DND-41 (cell line): ENCODE data around the gene VAPA.

Source experiments
- ATAC-seq: fragments of 200-7000 bp; cut with Tn5 transposase; 3 replicates; pipeline ENCODE4 v1.9.1; 2021; ENCODE audit warnings: low read depth; ENCODE audit not compliant: insufficient read depth
- DNase-seq: peaks from one replicate; pipeline ENCODE4 v3.0.0-alpha.2; 2020
- H2AFZ ChIP-seq: 2 replicates; pipeline ENCODE4 v1.6.0; 2012; ENCODE audit warnings: low read depth, low read length
- H3K27ac ChIP-seq: 2 replicates; pipeline ENCODE4 v1.5.1; 2012; ENCODE audit warnings: low read length, inconsistent platforms
- H3K27me3 ChIP-seq: fragments of 200-600 bp; sonication (generic); 2 replicates; pipeline ENCODE4 v1.6.0; 2012; ENCODE audit warnings: low read length, mild to moderate bottlenecking, inconsistent platforms; ENCODE audit not compliant: insufficient read depth, poor library complexity
- H3K36me3 ChIP-seq: 2 replicates; pipeline ENCODE4 v1.5.1; 2012; ENCODE audit warnings: low read length, inconsistent platforms; ENCODE audit not compliant: insufficient read depth
- H3K4me1 ChIP-seq: 2 replicates; pipeline ENCODE4 v1.5.1; 2012; ENCODE audit warnings: mild to moderate bottlenecking, low read length; ENCODE audit not compliant: insufficient read depth
- H3K4me2 ChIP-seq: 2 replicates; pipeline ENCODE4 v1.6.0; 2012; ENCODE audit warnings: mild to moderate bottlenecking, moderate library complexity, low read length, inconsistent platforms; ENCODE audit not compliant: insufficient read depth
- H3K4me3 ChIP-seq, 2 experiments: fragments of 200-600 bp in 1 of 2; shearing (Covaris generic) in 1 of 2; 2 replicates each; pipeline ENCODE4 v1.5.1; 2012 to 2016; ENCODE audit warnings: inconsistent platforms in 2 of 2, low read length in 2 of 2, mild to moderate bottlenecking in 2 of 2, low read depth in 1 of 2, moderate library complexity in 1 of 2
- H3K79me2 ChIP-seq: 2 replicates; pipeline ENCODE4 v1.6.0; 2012; ENCODE audit warnings: low read length, inconsistent platforms; ENCODE audit not compliant: insufficient read depth
- H3K9ac ChIP-seq: 2 replicates; pipeline ENCODE4 v1.6.0; 2012; ENCODE audit warnings: low read depth, mild to moderate bottlenecking, inconsistent platforms, low read length, moderate library complexity
- H3K9me3 ChIP-seq: 2 replicates; pipeline ENCODE4 v1.5.1; 2012; ENCODE audit warnings: low read length, moderate library complexity, mild to moderate bottlenecking, inconsistent platforms; ENCODE audit not compliant: insufficient read depth, severe bottlenecking
- H4K20me1 ChIP-seq: 2 replicates; pipeline ENCODE4 v1.6.0; 2012; ENCODE audit warnings: low read length; ENCODE audit not compliant: insufficient read depth
- EZH2 ChIP-seq: IDR thresholded peaks from 3 replicates; pipeline ENCODE4 v1.6.1; 2012; ENCODE audit warnings: borderline replicate concordance, low read depth, mild to moderate bottlenecking, moderate library complexity, low read length, inconsistent platforms; ENCODE audit not compliant: severe bottlenecking
- TF ChIP-seq, protein P1 (sequence below): IDR thresholded peaks from 2 replicates; pipeline ENCODE4 v1.5.1; 2012; ENCODE audit warnings: borderline replicate concordance, low read length, moderate library complexity, mild to moderate bottlenecking; ENCODE audit not compliant: poor library complexity, severe bottlenecking; ENCODE audit errors: extremely low read depth

The VAPA gene

DNA sequence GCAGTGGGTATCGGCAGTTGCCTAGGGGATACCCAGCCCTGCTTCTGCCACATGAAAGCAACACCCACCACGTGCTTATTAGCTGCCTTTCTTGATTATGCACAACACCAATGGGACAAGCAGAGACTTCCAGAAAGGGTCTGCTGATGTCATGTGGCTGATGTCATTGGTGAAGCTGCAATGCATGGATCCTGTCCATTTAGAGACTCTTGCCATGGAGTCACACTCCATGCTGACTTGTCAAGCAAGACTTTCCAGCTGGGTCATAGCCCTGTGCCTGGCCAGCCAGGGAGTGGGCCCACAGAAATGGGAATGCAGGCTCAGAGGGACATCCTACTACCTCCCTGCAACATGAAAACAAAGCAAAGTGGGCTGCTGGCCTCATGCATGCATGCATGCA lies 81.8 kb downstream of the VAPA start:
- H3K4me2 ChIP-seq, result no peak overlapping the region
- H3K27me3 ChIP-seq, result no peaks in the 10 kb centered on the region
- H3K9me3 ChIP-seq, result peaks cover 16% of the 10 kb centered on the region
- peaks cover 8% of the 10 kb centered on the region for H3K4me1 ChIP-seq
- H3K4me3 ChIP-seq, result no peak overlapping the region
- H2AFZ ChIP-seq, result no peak overlapping the region
- no peak overlapping the region; the same call in 1 of the 2 replicates for H3K27ac ChIP-seq
- ATAC-seq (peak; percentile 14; the same call in 1 of the 3 replicates), DNase-seq (no peak)
- H4K20me1 ChIP-seq, result no peaks in the 10 kb centered on the region
- TF ChIP-seq EZH2, result no peak
- TF ChIP-seq, protein P1, sequence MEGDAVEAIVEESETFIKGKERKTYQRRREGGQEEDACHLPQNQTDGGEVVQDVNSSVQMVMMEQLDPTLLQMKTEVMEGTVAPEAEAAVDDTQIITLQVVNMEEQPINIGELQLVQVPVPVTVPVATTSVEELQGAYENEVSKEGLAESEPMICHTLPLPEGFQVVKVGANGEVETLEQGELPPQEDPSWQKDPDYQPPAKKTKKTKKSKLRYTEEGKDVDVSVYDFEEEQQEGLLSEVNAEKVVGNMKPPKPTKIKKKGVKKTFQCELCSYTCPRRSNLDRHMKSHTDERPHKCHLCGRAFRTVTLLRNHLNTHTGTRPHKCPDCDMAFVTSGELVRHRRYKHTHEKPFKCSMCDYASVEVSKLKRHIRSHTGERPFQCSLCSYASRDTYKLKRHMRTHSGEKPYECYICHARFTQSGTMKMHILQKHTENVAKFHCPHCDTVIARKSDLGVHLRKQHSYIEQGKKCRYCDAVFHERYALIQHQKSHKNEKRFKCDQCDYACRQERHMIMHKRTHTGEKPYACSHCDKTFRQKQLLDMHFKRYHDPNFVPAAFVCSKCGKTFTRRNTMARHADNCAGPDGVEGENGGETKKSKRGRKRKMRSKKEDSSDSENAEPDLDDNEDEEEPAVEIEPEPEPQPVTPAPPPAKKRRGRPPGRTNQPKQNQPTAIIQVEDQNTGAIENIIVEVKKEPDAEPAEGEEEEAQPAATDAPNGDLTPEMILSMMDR, result no peak
- H3K9ac ChIP-seq, result no peak overlapping the region
- no peaks in the 10 kb centered on the region for H3K36me3 ChIP-seq
- no peaks in the 10 kb centered on the region for H3K79me2 ChIP-seq

DNA sequence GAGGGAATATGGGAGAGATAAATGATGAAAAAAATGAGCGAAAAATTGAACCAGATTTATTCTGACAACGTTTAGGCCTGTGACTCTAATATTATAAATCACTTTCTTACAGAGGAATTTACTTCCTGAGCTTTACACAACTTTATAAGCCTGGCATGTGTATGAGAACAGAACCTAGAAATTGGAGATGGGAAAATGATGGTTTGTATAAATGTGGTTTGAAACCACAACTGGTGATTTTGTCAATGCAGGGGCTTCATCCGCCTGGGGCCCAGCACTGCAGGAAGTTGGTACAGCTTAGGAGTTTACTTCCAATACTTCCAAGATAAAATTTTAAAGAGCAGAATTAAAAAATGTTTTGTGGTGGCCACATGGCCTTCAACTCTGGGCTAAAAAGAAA lies 82.3 kb downstream of the VAPA start:
- Histone ChIP-seq H4K20me1 (no peaks in the 10 kb centered on the region), H2AFZ (no peak overlapping the region), H3K27ac (no peak overlapping the region), H3K9me3 (peaks cover 16% of the 10 kb centered on the region), H3K9ac (no peak overlapping the region), H3K4me1 (peaks cover 8% of the 10 kb centered on the region), H3K36me3 (no peaks in the 10 kb centered on the region), H3K27me3 (no peaks in the 10 kb centered on the region), H3K4me3 (no peak overlapping the region), H3K4me2 (no peak overlapping the region), H3K79me2 (no peaks in the 10 kb centered on the region)
- peak; percentile 23 for DNase-seq
- TF ChIP-seq, protein P1, result no peak
- TF ChIP-seq EZH2, result no peak
- ATAC-seq, result peak; percentile 73

DNA sequence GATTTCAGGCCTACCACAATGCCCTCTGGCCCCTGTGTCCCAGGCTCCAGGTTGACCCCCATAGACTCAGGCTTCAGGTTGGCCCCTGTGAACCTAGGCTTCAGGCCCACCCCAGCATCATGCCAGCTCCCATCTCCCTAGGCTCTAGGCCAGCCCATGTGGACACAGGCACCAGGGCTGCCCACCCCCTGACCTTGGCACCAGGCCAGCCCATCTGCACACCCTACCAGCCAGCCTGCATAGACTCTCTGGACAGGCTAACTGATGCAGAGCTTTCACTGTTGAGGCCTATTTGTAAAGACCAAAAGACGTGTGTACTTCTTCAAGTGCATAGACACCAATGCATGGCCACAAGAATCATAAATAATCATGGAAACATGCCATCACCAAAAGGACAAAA lies 83.9 kb downstream of the VAPA start:
- no peaks in the 10 kb centered on the region for H3K79me2 ChIP-seq
- no peak overlapping the region for H3K4me3 ChIP-seq
- no peak overlapping the region for H3K9ac ChIP-seq
- H3K4me2 ChIP-seq, result no peak overlapping the region
- H4K20me1 ChIP-seq, result no peaks in the 10 kb centered on the region
- H3K27ac ChIP-seq, result no peak overlapping the region
- no peaks in the 10 kb centered on the region for H3K36me3 ChIP-seq
- TF ChIP-seq EZH2, result no peak
- TF ChIP-seq, protein P1, result no peak
- H2AFZ ChIP-seq, result no peak overlapping the region
- H3K27me3 ChIP-seq, result no peaks in the 10 kb centered on the region
- H3K9me3 ChIP-seq, result peaks cover 16% of the 10 kb centered on the region
- no peak for ATAC-seq
- no peak for DNase-seq
- peaks cover 8% of the 10 kb centered on the region for H3K4me1 ChIP-seq

DNA sequence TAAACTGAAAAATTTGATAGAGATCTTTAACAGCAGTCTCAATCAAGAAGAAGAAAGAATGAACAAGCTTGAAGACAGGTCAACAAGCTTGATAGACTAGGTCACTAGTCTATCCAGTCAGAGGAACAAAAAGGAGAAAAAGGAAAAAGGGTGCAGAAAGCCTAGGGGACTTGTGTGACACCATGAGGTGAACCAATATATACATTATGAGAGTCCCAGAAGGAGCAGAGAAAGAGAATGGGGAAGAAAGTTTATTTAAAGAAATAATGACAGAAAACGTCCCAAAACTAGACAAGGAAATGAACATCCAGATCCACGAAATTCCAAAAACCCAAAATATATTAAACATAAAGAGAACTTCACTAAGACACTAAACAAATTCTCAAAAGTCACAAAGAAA lies 84.5 kb downstream of the VAPA start:
- H2AFZ ChIP-seq, result no peak overlapping the region
- DNase-seq (no peak), ATAC-seq (no peak)
- no peaks in the 10 kb centered on the region for H3K27me3 ChIP-seq
- no peaks in the 10 kb centered on the region for H3K36me3 ChIP-seq
- H3K9ac ChIP-seq, result no peak overlapping the region
- H3K79me2 ChIP-seq, result no peaks in the 10 kb centered on the region
- peaks cover 16% of the 10 kb centered on the region for H3K9me3 ChIP-seq
- peaks cover 8% of the 10 kb centered on the region for H3K4me1 ChIP-seq
- H3K4me2 ChIP-seq, result no peak overlapping the region
- H3K4me3 ChIP-seq, result no peak overlapping the region
- TF ChIP-seq, protein P1, result no peak
- no peak for TF ChIP-seq EZH2
- no peaks in the 10 kb centered on the region for H4K20me1 ChIP-seq
- H3K27ac ChIP-seq, result no peak overlapping the region
